ENCODE results near the gene SLC25A29. TPM values are rescaled to one million over a fixed set of nuclear protein-coding genes. Genes with fewer than 3 reads are reported as not detected.

SLC25A29 gene
- polyA plus RNA-seq, 2 of the 4 experiments (the other 2 are of a cell fraction): 6.3 to 15.1 TPM

DNA sequence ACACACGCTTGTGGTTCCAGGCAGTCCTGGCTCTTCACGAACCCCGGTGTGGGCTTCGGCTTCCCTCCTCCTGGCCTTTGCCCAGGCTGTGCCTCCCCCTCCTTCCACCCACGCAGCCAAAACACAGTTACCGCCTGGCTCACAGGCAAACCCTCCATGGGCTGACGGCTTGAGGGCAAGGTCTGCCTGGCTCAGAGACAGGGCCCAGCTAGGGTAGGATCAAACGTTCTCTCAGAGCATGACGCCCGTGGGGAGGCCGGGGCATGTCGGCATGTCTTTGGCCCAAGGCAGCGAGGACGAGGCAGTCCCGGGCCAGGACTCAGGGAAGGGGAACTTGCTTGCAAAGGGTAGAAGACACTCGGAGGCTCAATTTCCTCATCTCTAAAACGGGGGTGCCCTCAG lies 19.0 kb upstream of the SLC25A29 start:
- WGBS (ENCODE audit: missing lambda C conversion rate): 72% methylated on average over 16 of the region's 17 CpGs
- no peak for TF ChIP-seq HEYL (CRISPR knock-in tag; IDR thresholded peaks at IDR 0.05)
- TF ChIP-seq EHMT2 (IDR thresholded peaks at IDR 0.05; ENCODE audit: low read depth): no peak
- TF ChIP-seq, protein P1, sequence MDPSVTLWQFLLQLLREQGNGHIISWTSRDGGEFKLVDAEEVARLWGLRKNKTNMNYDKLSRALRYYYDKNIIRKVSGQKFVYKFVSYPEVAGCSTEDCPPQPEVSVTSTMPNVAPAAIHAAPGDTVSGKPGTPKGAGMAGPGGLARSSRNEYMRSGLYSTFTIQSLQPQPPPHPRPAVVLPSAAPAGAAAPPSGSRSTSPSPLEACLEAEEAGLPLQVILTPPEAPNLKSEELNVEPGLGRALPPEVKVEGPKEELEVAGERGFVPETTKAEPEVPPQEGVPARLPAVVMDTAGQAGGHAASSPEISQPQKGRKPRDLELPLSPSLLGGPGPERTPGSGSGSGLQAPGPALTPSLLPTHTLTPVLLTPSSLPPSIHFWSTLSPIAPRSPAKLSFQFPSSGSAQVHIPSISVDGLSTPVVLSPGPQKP (IDR thresholded peaks at IDR 0.05; ENCODE audit: low read depth, low read length): no peak
- TF ChIP-seq ESRRA (IDR thresholded peaks at IDR 0.05; ENCODE audit: borderline replicate concordance, low read length): no peak
- TF ChIP-seq RAD21 (conservative IDR thresholded peaks at IDR 0.05 in 1 of 2, IDR thresholded peaks at IDR 0.05 in 1 of 2): no peak
- TF ChIP-seq ZSCAN20 (CRISPR knock-in tag; IDR thresholded peaks at IDR 0.05): no peak
- no peak for TF ChIP-seq JUN (IDR thresholded peaks at IDR 0.05)
- TF ChIP-seq EP300 (IDR thresholded peaks at IDR 0.05): no peak
- TF ChIP-seq ZNF302 (CRISPR knock-in tag; IDR thresholded peaks at IDR 0.05): no peak
- TF ChIP-seq, protein P2, sequence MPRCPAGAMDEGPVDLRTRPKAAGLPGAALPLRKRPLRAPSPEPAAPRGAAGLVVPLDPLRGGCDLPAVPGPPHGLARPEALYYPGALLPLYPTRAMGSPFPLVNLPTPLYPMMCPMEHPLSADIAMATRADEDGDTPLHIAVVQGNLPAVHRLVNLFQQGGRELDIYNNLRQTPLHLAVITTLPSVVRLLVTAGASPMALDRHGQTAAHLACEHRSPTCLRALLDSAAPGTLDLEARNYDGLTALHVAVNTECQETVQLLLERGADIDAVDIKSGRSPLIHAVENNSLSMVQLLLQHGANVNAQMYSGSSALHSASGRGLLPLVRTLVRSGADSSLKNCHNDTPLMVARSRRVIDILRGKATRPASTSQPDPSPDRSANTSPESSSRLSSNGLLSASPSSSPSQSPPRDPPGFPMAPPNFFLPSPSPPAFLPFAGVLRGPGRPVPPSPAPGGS (IDR thresholded peaks at IDR 0.05): no peak
- ChIA-PET POLR2A (no interaction called here), CTCF (no interaction called here)
- Histone ChIP-seq H3K27ac (no peak overlapping the region), H3K9me3 (no peaks in the 10 kb centered on the region), H3K4me3 (no peak overlapping the region), H3K4me1 (no peaks in the 10 kb centered on the region), H3K4me2 (no peak overlapping the region)
- no peak for DNase-seq (ENCODE audit: low read depth in 1 of 2, low spot score in 1 of 2)
- ATAC-seq: no peak
- FAIRE-seq: no peak

DNA sequence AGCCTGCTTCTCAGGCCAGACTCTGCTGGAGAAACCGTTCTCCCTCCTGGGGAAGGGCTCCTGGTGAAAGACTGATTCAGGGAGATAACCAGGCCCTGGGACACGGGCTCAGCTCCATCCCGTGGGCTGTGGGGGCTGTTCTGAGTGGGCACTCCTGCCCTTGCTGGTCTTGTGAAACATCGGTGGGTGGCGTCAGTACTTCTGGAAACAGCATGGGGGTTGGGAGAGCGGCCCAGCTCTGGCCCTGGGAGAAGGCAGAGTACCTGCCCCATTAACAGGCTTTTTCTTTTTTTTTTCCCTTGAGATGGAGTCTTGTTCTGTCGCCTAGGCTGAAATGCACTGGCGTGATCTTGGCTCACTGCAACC lies 17.7 kb upstream of the SLC25A29 start:
- no peaks in the 10 kb centered on the region for H3K4me1 ChIP-seq
- ATAC-seq (peak in 1 of 2 experiments; percentile 28; a peak in 1 of 6 replicates), FAIRE-seq (no peak), DNase-seq (ENCODE audit: low read depth in 1 of 2, low spot score in 1 of 2) (no peak)
- no peak overlapping the region for H3K27ac ChIP-seq
- CTCF ChIA-PET: interaction anchor here (0.6 to 1.0 kb wide), 4 partner anchors 8 to 53 kb away, joined by 3 read pairs; no protein-coding TSS in a partner anchor
- no peak overlapping the region for H3K4me2 ChIP-seq
- no peak overlapping the region for H3K4me3 ChIP-seq
- no peaks in the 10 kb centered on the region for H3K9me3 ChIP-seq
- no peak for TF ChIP-seq RCOR1 (IDR thresholded peaks at IDR 0.05; ENCODE audit: low read depth, low read length)
- no peak for TF ChIP-seq CHD2 (IDR thresholded peaks at IDR 0.05; ENCODE audit: low read length, partially characterized antibody)
- no peak for TF ChIP-seq USF2 (IDR thresholded peaks at IDR 0.05)
- TF ChIP-seq HOXB5 (CRISPR knock-in tag; IDR thresholded peaks at IDR 0.05): no peak
- TF ChIP-seq HEYL (CRISPR knock-in tag; IDR thresholded peaks at IDR 0.05): no peak
- no peak for TF ChIP-seq RARB (CRISPR knock-in tag; IDR thresholded peaks at IDR 0.05)
- no peak for TF ChIP-seq GATA3 (IDR thresholded peaks at IDR 0.05; ENCODE audit: borderline replicate concordance)
- TF ChIP-seq EP300 (IDR thresholded peaks at IDR 0.05): no peak
- POLR2A ChIA-PET: no interaction called here
- 79% methylated on average over 8 of the region's 8 CpGs for WGBS (ENCODE audit: missing lambda C conversion rate)

DNA sequence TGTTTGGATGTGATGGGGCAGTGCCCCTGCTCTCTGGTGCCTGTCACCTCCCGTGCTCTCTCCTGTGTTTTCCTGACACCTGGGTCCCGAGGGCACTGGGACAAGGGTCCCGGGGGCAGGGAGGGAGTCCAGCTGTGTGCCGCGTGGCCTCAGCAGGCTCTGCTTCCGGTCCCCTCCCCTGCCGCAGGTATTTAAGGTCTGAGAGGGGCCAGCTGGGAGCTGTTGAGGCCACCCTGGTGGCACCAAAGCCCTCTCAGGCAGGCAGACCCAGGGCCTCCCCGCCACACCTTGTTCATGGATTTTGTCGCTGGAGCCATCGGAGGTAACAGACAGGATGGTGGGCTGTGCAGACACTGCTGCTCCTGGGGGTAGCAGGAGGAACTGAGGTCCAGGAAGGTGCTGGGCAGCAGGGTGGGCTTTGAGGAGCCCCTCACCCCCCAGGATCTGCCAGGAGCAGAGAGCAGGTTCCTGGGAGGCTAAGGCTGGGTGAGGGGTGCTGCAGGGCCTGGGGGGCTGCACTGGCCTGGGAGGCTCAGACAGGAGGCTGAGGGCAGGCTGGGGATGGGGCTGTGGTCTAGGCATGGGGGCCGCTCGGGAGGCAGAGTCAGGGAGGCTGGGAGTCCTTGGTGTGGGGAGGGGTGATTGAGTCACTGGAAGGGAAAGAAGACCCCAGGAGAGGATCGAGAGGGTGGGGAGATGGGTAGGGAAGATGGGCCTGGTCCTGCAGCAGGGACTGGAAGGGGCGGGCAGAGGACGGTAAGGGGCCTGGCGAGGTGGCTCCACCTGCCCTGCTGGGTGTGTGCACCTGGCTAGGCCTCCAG lies 17.1 kb upstream of the SLC25A29 start, which contains the start of gene SLC25A47:
Gene SLC25A47 (plus strand): TSS at position 219 of the 821 bp plus-strand sequence. CDS start 76 bp downstream, at position 295.
- H3K4me3 ChIP-seq: no peak within 1 kb of the TSS
- no peak within 1 kb of the TSS for H3K4me2 ChIP-seq
- no peak within 1 kb of the TSS for H3K27ac ChIP-seq
- H3K9me3 ChIP-seq: no peaks in the 10 kb centered on the region
- WGBS (ENCODE audit: missing lambda C conversion rate): 83% methylated on average over 13 of the region's 16 CpGs
- DNase-seq (ENCODE audit: low read depth in 1 of 2, low spot score in 1 of 2) (no peak), FAIRE-seq (no peak), ATAC-seq (no peak)
- POLR2A ChIA-PET: no interaction called here
- no peaks in the 10 kb centered on the region for H3K4me1 ChIP-seq
- CTCF ChIA-PET: interaction anchor here (0.6 to 1.4 kb wide), 8 partner anchors 7 to 52 kb away, joined by 3 to 5 read pairs (median 3); no protein-coding TSS in a partner anchor
- TF ChIP-seq, protein P3, sequence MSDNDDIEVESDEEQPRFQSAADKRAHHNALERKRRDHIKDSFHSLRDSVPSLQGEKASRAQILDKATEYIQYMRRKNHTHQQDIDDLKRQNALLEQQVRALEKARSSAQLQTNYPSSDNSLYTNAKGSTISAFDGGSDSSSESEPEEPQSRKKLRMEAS (IDR thresholded peaks at IDR 0.05): no peak
- TF ChIP-seq ATOH8 (CRISPR knock-in tag; IDR thresholded peaks at IDR 0.05; ENCODE audit: low read depth) (no peak), RARB (CRISPR knock-in tag; IDR thresholded peaks at IDR 0.05) (no peak), ZC3H11A (IDR thresholded peaks at IDR 0.05) (no peak), NFE2L2 (conservative IDR thresholded peaks at IDR 0.05; ENCODE audit: low read length) (no peak), RCOR1 (IDR thresholded peaks at IDR 0.05; ENCODE audit: low read depth, low read length) (no peak), EHF (CRISPR knock-in tag; IDR thresholded peaks at IDR 0.05) (no peak), MYC (IDR thresholded peaks at IDR 0.05; ENCODE audit: borderline replicate concordance, low read length) (no peak), PHF8 (IDR thresholded peaks at IDR 0.05; ENCODE audit: borderline replicate concordance, low read depth) (no peak), SMC3 (IDR thresholded peaks at IDR 0.05) (no peak), CTCF (IDR thresholded peaks at IDR 0.05) (no peak), HDAC2 (IDR thresholded peaks at IDR 0.05) (no peak)
- TF ChIP-seq, protein P2 (IDR thresholded peaks at IDR 0.05): no peak

Data from A549 (cell line).